Endodermal cell (in vitro differentiated cells): ENCODE data around the gene MDH1. TPM values are rescaled to one million over a fixed set of nuclear protein-coding genes. Genes with fewer than 3 reads are reported as not detected.

Experiments used
- DNase-seq: peaks from one replicate; pipeline ENCODE4 v3.0.0-alpha.2; 2017
- H3K27ac ChIP-seq: 2 replicates; pipeline ENCODE4 v1.5.1; 2013; ENCODE audit warnings: mild to moderate bottlenecking, low read depth, low read length, moderate library complexity
- H3K27me3 ChIP-seq: 2 replicates; pipeline ENCODE4 v1.6.1; 2013; ENCODE audit warnings: mild to moderate bottlenecking, low read length, moderate library complexity; ENCODE audit not compliant: insufficient read depth, control insufficient read depth, poor library complexity, severe bottlenecking
- H3K36me3 ChIP-seq: 2 replicates; pipeline ENCODE4 v1.7.0; 2013; ENCODE audit warnings: mild to moderate bottlenecking, low read length, moderate library complexity; ENCODE audit not compliant: control insufficient read depth, insufficient read depth
- H3K4me1 ChIP-seq: one replicate; pipeline ENCODE4 v1.7.0; 2013; ENCODE audit warnings: low read length; ENCODE audit not compliant: control insufficient read depth, insufficient read depth
- H3K4me3 ChIP-seq: 2 replicates; pipeline ENCODE4 v1.5.1; 2013; ENCODE audit warnings: mild to moderate bottlenecking, low read length, moderate library complexity
- H3K9ac ChIP-seq: 2 replicates; pipeline ENCODE4 v1.6.1; 2013; ENCODE audit warnings: mild to moderate bottlenecking, low read length, moderate library complexity; ENCODE audit not compliant: poor library complexity, severe bottlenecking; ENCODE audit errors: extremely low read depth
- H3K9me3 ChIP-seq: 2 replicates; pipeline ENCODE4 v1.6.1; 2013; ENCODE audit warnings: mild to moderate bottlenecking, low read length, moderate library complexity; ENCODE audit not compliant: control insufficient read depth
- H3K27ac Mint-ChIP-seq: 2 replicates; pipeline ENCODE4 v1.8.0; 2020; ENCODE audit warnings: mixed read lengths
- H3K27me3 Mint-ChIP-seq: 2 replicates; pipeline ENCODE4 v1.8.0; 2021; ENCODE audit warnings: mild to moderate bottlenecking, mixed read lengths; ENCODE audit not compliant: insufficient read depth
- H3K36me3 Mint-ChIP-seq: 2 replicates; pipeline ENCODE4 v1.8.0; 2020; ENCODE audit warnings: low read depth, mixed read lengths
- H3K4me1 Mint-ChIP-seq: 2 replicates; pipeline ENCODE4 v1.8.0; 2020; ENCODE audit warnings: mixed read lengths
- H3K4me3 Mint-ChIP-seq: 2 replicates; pipeline ENCODE4 v1.8.0; 2020; ENCODE audit warnings: mild to moderate bottlenecking, moderate library complexity, mixed read lengths
- H3K9me3 Mint-ChIP-seq: 2 replicates; pipeline ENCODE4 v1.8.0; 2020; ENCODE audit warnings: mild to moderate bottlenecking, mixed read lengths
- CTCF ChIP-seq: fragments of 200-600 bp; sonication (generic); conservative IDR thresholded peaks from 2 replicates; pipeline ENCODE4 v1.5.0; 2021; ENCODE audit warnings: antibody characterized with exemption, mild to moderate bottlenecking
- WGBS, 2 experiments: methylation state at CpG; one replicate each; pipeline versions ENCODE4 v1.1.5 to v1.1.7; 2013; ENCODE audit warnings: missing lambda C conversion rate in 2 of 2, mixed read lengths in 1 of 2; ENCODE audit not compliant: insufficient coverage in 1 of 2, insufficient read length in 1 of 2; 5-methylcytosine and 5-hydroxymethylcytosine counted together
- total RNA-seq, 2 donors: library from RNA; stranded (reverse); fragmentation: NEBNext Ultra II Directional in 1 of 2; extraction: Animal tissue kit (Norgen Biotek cat#: 25700) in 1 of 2; gene quantifications; 2 replicates in 1 of 2; 3 replicates in 1 of 2; pipeline ENCODE4 v1.2.1, GENCODE V29; 2021

Gene MDH1
- total RNA-seq, 2 donors from 2014 or later: 160 to 259 TPM

DNA sequence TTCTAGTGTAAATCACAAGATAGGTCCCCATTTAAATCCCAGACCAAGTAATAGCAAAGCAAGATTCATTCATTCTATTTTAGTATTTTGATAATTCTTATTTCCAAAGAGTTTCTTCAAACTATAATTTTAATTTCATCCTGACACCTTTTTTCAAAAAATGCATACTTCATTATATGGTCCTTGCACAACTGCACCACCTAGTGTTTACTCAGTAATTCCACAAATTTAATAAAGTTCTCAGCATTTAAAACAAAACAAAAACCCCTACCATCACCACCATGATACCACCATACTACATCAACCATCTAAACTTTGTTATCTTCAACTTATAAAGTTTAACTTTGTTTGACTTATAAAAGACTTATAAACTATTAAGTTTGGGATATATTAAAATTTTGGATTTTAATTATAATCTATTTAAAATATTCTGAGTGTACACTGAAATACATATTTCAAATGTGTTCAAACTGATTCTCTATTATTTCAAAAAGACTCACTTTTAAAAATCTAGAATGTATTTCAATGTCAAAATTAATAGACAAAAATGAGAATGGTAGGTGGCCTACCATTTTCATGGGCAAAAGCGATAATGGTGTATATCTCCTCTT is 44.6 kb upstream of the MDH1 start:
- no peak for DNase-seq
- no peaks in the 10 kb centered on the region for H3K9me3 Mint-ChIP-seq

DNA sequence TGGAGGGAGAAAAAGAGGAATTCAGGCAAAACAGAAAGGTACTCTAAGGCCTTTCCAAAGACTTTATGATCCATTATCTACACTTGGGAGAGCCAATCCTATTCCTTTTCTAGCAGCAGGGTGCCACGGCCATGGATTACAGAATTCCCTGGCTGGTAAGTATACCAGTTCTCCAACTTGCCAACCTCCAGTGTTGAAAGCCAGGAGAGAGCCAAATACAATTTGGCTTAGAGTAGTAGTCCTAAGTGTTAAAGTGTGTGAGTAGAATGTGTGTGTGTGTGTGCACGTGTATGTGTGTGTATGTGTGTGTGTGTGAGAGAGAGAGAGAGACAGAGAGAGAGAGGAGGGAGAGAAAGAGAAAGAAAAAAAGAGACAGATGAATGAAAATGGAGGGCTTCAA is 43.7 kb upstream of the MDH1 start:
- H3K36me3 Mint-ChIP-seq: no peaks in the 10 kb centered on the region
- H3K9me3 Mint-ChIP-seq: no peaks in the 10 kb centered on the region
- 85% methylated on average over 2 of the region's 2 CpGs for WGBS, 2 experiments
- Histone ChIP-seq H3K27ac (no peak overlapping the region), H3K27me3 (no peaks in the 10 kb centered on the region), H3K4me3 (no peak overlapping the region), H3K9ac (no peak overlapping the region), H3K36me3 (no peaks in the 10 kb centered on the region), H3K4me1 (no peaks in the 10 kb centered on the region), H3K9me3 (no peaks in the 10 kb centered on the region)
- no peaks in the 10 kb centered on the region for H3K4me1 Mint-ChIP-seq
- TF ChIP-seq CTCF: no peak
- no peak overlapping the region for H3K27ac Mint-ChIP-seq
- H3K27me3 Mint-ChIP-seq: no peaks in the 10 kb centered on the region
- no peak overlapping the region for H3K4me3 Mint-ChIP-seq
- DNase-seq: no peak

More for the DNA sequence above, 44.6 kb upstream of the MDH1 start:
- H3K36me3 ChIP-seq: no peaks in the 10 kb centered on the region
- no peak overlapping the region for H3K27ac ChIP-seq
- no peaks in the 10 kb centered on the region for H3K4me1 ChIP-seq
- Mint-ChIP-seq H3K27me3 (no peaks in the 10 kb centered on the region), H3K36me3 (no peaks in the 10 kb centered on the region), H3K27ac (no peak overlapping the region), H3K4me3 (no peak overlapping the region), H3K4me1 (no peaks in the 10 kb centered on the region)
- peak; percentile 66 for TF ChIP-seq CTCF
- 100% methylated on average over 1 of the region's 1 CpG; no CpG with 5 or more reads in 1 of the 2 experiments for WGBS, 2 experiments
- no peaks in the 10 kb centered on the region for H3K9me3 ChIP-seq
- no peaks in the 10 kb centered on the region for H3K27me3 ChIP-seq
- no peak overlapping the region for H3K4me3 ChIP-seq
- no peak overlapping the region for H3K9ac ChIP-seq

DNA sequence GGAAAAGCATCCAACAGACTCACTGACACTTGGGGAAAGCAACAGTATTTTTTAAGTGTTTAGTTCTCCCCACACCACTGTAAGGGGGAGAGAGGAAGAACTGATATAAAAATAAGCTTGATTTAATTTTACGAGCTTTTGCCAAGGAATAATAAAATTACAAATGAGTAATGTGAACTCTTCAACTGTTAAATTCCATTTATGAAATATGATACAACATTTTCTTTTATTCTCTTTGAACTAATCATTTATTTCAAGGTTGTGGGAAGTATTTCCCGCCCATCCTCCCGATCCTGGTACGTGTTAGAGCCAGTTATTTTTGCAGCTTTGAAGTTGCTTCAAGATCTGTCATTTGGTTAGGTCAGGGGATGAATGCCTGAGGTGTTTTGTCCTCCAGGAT is 35.7 kb upstream of the MDH1 start:
- H3K4me3 Mint-ChIP-seq: no peak overlapping the region
- Histone ChIP-seq H3K4me3 (no peak overlapping the region), H3K4me1 (no peaks in the 10 kb centered on the region), H3K27ac (no peak overlapping the region), H3K9ac (no peak overlapping the region), H3K9me3 (peaks cover 26% of the 10 kb centered on the region), H3K27me3 (no peaks in the 10 kb centered on the region), H3K36me3 (no peaks in the 10 kb centered on the region)
- TF ChIP-seq CTCF: no peak
- no peaks in the 10 kb centered on the region for H3K27me3 Mint-ChIP-seq
- DNase-seq: no peak
- H3K27ac Mint-ChIP-seq: no peak overlapping the region
- WGBS, 2 experiments: 86% methylated on average over 4 of the region's 4 CpGs; no CpG with 5 or more reads in 1 of the 2 experiments
- peaks cover 20% of the 10 kb centered on the region for H3K9me3 Mint-ChIP-seq
- peaks cover 3% of the 10 kb centered on the region for H3K4me1 Mint-ChIP-seq
- peaks cover 12% of the 10 kb centered on the region for H3K36me3 Mint-ChIP-seq
